A549 (cell line): ENCODE results near the gene CCN5.

Experiments used
- CEBPB ChIP-seq, 2 experiments: fragments of >200 bp in 1 of 2; sonication (Bioruptor Twin) in 1 of 2; formaldehyde crosslinking in 1 of 2; IDR thresholded peaks; 2 replicates each; pipeline ENCODE4 v1.6.1; 2012 to 2016
- KDM1A ChIP-seq: fragments of 200-600 bp; sonication (generic); IDR thresholded peaks from 2 replicates; pipeline ENCODE4 v1.6.1; 2016; ENCODE audit warnings: low read depth, mild to moderate bottlenecking
- RNF2 ChIP-seq: fragments of 200-600 bp; sonication (generic); IDR thresholded peaks from 2 replicates; pipeline ENCODE4 v1.6.1; 2016; ENCODE audit warnings: low read depth, mild to moderate bottlenecking, antibody characterized with exemption, moderate library complexity, borderline replicate concordance
- TF ChIP-seq, protein P1 (sequence below): fragments of >200 bp; sonication (Bioruptor Twin); formaldehyde crosslinking; IDR thresholded peaks from 3 replicates; pipeline ENCODE4 v1.5.1; 2016
- TF ChIP-seq, protein P2 (sequence below): fragments of >200 bp; sonication (Bioruptor Twin); formaldehyde crosslinking; IDR thresholded peaks from 2 replicates; pipeline ENCODE4 v1.6.1; 2016
- TF ChIP-seq, protein P3 (sequence below): fragments of >200 bp; sonication (Bioruptor Twin); formaldehyde crosslinking; IDR thresholded peaks from 3 replicates; pipeline ENCODE4 v1.6.1; 2016
- TF ChIP-seq, protein P4 (sequence below): fragments of 250-450 bp; sonication (Bioruptor Pico); IDR thresholded peaks from 2 replicates; pipeline ENCODE4 v1.5.0; 2021; ENCODE audit warnings: mild to moderate bottlenecking, moderate library complexity, borderline replicate concordance

DNA sequence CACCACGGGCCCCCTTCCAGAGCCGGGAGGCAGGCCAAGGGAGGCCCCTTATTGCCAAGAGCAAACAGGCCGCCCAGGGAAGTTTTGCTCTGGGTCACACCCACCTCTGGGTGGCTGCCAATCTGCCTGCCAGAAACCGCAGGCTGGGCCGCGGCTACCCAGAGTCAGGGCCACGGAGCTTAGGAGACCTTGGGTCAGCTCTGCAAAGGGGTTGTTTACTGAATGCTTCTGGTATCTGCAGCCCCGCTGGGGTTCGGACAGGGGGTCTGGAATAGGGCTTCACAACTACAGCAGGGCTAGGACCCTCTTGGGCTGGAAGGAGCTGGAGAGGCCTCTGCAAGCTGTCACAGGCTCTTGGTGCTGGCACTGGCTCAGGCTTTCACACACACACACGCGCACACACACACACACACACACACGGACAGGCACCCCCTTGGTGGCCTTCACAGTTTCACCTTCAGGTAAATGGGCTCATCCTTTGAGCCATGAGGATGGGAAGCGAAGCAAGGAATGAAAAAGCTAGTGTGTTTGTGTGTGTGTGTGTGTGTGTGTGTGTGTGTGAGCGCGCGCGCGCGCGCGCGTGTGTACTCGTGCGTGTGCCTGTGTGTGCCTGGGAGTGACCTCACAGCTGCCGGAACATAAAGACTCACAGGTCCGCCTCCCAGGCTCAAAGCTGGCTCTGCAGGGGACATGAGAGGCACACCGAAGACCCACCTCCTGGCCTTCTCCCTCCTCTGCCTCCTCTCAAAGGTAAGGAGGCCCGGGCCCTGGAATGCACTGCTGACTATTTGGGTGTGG is at the start of gene CCN5:
- TF ChIP-seq, protein P1, sequence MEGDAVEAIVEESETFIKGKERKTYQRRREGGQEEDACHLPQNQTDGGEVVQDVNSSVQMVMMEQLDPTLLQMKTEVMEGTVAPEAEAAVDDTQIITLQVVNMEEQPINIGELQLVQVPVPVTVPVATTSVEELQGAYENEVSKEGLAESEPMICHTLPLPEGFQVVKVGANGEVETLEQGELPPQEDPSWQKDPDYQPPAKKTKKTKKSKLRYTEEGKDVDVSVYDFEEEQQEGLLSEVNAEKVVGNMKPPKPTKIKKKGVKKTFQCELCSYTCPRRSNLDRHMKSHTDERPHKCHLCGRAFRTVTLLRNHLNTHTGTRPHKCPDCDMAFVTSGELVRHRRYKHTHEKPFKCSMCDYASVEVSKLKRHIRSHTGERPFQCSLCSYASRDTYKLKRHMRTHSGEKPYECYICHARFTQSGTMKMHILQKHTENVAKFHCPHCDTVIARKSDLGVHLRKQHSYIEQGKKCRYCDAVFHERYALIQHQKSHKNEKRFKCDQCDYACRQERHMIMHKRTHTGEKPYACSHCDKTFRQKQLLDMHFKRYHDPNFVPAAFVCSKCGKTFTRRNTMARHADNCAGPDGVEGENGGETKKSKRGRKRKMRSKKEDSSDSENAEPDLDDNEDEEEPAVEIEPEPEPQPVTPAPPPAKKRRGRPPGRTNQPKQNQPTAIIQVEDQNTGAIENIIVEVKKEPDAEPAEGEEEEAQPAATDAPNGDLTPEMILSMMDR, result no peak
- TF ChIP-seq RNF2 (no peak), CEBPB (IDR thresholded peaks at IDR 0.05) (peak in 1 of 2 experiments; percentile 25; a peak in 1 of 4 replicates), KDM1A (no peak; the same call in 1 of the 2 replicates)
- TF ChIP-seq, protein P2, sequence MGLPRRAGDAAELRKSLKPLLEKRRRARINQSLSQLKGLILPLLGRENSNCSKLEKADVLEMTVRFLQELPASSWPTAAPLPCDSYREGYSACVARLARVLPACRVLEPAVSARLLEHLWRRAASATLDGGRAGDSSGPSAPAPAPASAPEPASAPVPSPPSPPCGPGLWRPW, result no peak
- TF ChIP-seq, protein P3, sequence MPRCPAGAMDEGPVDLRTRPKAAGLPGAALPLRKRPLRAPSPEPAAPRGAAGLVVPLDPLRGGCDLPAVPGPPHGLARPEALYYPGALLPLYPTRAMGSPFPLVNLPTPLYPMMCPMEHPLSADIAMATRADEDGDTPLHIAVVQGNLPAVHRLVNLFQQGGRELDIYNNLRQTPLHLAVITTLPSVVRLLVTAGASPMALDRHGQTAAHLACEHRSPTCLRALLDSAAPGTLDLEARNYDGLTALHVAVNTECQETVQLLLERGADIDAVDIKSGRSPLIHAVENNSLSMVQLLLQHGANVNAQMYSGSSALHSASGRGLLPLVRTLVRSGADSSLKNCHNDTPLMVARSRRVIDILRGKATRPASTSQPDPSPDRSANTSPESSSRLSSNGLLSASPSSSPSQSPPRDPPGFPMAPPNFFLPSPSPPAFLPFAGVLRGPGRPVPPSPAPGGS, result no peak
- TF ChIP-seq, protein P4, sequence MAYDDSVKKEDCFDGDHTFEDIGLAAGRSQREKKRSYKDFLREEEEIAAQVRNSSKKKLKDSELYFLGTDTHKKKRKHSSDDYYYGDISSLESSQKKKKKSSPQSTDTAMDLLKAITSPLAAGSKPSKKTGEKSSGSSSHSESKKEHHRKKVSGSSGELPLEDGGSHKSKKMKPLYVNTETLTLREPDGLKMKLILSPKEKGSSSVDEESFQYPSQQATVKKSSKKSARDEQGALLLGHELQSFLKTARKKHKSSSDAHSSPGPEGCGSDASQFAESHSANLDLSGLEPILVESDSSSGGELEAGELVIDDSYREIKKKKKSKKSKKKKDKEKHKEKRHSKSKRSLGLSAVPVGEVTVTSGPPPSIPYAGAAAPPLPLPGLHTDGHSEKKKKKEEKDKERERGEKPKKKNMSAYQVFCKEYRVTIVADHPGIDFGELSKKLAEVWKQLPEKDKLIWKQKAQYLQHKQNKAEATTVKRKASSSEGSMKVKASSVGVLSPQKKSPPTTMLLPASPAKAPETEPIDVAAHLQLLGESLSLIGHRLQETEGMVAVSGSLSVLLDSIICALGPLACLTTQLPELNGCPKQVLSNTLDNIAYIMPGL (CRISPR knock-in tag), result no peak
